ENCODE data around the gene RPTOR.

The RPTOR gene

GRCh38 chr17:80981062-80981902 is 436.6 kb downstream of the RPTOR start:
- CTCF ChIA-PET, result interaction anchor here (0.8 to 2.5 kb wide), 9 partner anchors 113 to 596 kb away, joined by 3 to 17 read pairs (median 4); partner anchors contain the start of gene NPTX1
- POLR2A ChIA-PET, result no interaction called here
- H3K4me3 ChIP-seq (ENCODE audit: low read depth, low read length), result peak overlapping the region; percentile 36
- DNase-seq (ENCODE audit: low read depth, low spot score), result no peak
- TF ChIP-seq CTCF (IDR thresholded peaks at IDR 0.05; ENCODE audit: insufficient read depth, low read length, missing control alignments), result peak; percentile 59

- POLR2A ChIA-PET, result no interaction called here
- DNase-seq (ENCODE audit: low read depth, low spot score), result no peak
- H3K4me3 ChIP-seq (ENCODE audit: low read depth, low read length), result no peak overlapping the region
- CTCF ChIA-PET, result interaction anchor here (0.9 to 2.5 kb wide), 10 partner anchors 114 to 597 kb away, joined by 3 to 17 read pairs (median 4); partner anchors contain the start of gene NPTX1
- TF ChIP-seq CTCF (IDR thresholded peaks at IDR 0.05; ENCODE audit: insufficient read depth, low read length, missing control alignments), result no peak
Observed at GRCh38 chr17:80981929-80982425, 437.3 kb downstream of the RPTOR start.

- no peak for DNase-seq (ENCODE audit: low read depth, low spot score)
- H3K4me3 ChIP-seq (ENCODE audit: low read depth, low read length), result no peak overlapping the region
- no peak for TF ChIP-seq CTCF (IDR thresholded peaks at IDR 0.05; ENCODE audit: insufficient read depth, low read length, missing control alignments)
- POLR2A ChIA-PET, result no interaction called here
- CTCF ChIA-PET, result interaction anchor here (0.9 to 2.5 kb wide), 6 partner anchors 117 to 555 kb away, joined by 3 to 17 read pairs (median 4); partner anchors contain the start of gene NPTX1
Observed at GRCh38 chr17:80982426-80982974, 437.9 kb downstream of the RPTOR start.

- TF ChIP-seq CTCF (IDR thresholded peaks at IDR 0.05; ENCODE audit: insufficient read depth, low read length, missing control alignments), result no peak
- no peak for DNase-seq (ENCODE audit: low read depth, low spot score)
- CTCF ChIA-PET, result interaction anchor here (1.1 to 10.9 kb wide), 9 partner anchors 13 to 560 kb away, joined by 3 to 135 read pairs (median 4); no protein-coding TSS in a partner anchor
- no peak overlapping the region for H3K4me3 ChIP-seq (ENCODE audit: low read depth, low read length)
- POLR2A ChIA-PET, result no interaction called here
Observed at GRCh38 chr17:80983545-80983944, 438.9 kb downstream of the RPTOR start.

- H3K4me3 ChIP-seq (ENCODE audit: low read depth, low read length), result no peak overlapping the region
- peak; percentile 91 for DNase-seq (ENCODE audit: low read depth, low spot score)
- CTCF ChIA-PET, result interaction anchor here (0.8 to 10.9 kb wide), 18 partner anchors 10 to 561 kb away, joined by 3 to 135 read pairs (median 4); no protein-coding TSS in a partner anchor
- peak; percentile 65 for TF ChIP-seq CTCF (IDR thresholded peaks at IDR 0.05; ENCODE audit: insufficient read depth, low read length, missing control alignments)
- POLR2A ChIA-PET, result interaction anchor here (0.6 to 1.0 kb wide), 2 partner anchors 235 to 558 kb away, joined by 4 read pairs; no protein-coding TSS in a partner anchor
Observed at GRCh38 chr17:80984749-80985148, 440.1 kb downstream of the RPTOR start.

- ChIA-PET POLR2A (interaction anchor here (0.5 kb wide), 1 partner anchor 254 kb away, joined by 3 read pairs; no protein-coding TSS in a partner anchor), CTCF (interaction anchor here (1.3 to 10.9 kb wide), 2 partner anchors 111 to 561 kb away, joined by 3 to 135 read pairs; no protein-coding TSS in a partner anchor)
- no peak overlapping the region for H3K4me3 ChIP-seq (ENCODE audit: low read depth, low read length)
- TF ChIP-seq CTCF (IDR thresholded peaks at IDR 0.05; ENCODE audit: insufficient read depth, low read length, missing control alignments), result no peak
- DNase-seq (ENCODE audit: low read depth, low spot score), result no peak
Observed at GRCh38 chr17:80986046-80986445, 441.4 kb downstream of the RPTOR start.
